SIG-M5 (cell line): ENCODE measurements around the gene ZNF24.

Source experiments
- DNase-seq: peaks from one replicate; lab custom pipeline; 2025; lab: John Stamatoyannopoulos, UW

The ZNF24 gene

GRCh38 chr18:35343936-35344735, at the start of gene ZNF24:
ZNF24 (minus strand) TSS chr18:35344420; CDS start chr18:35340650, 3,770 bp downstream.
- DNase-seq, result peak; percentile 63

- DNase-seq, result no peak
Measured at GRCh38 chr18:35393716-35394115, 49.5 kb upstream of the ZNF24 start.

GRCh38 chr18:35392375-35392774, 48.2 kb upstream of the ZNF24 start:
- DNase-seq, result no peak

GRCh38 chr18:35390951-35391700, 46.9 kb upstream of the ZNF24 start:
- no peak for DNase-seq

GRCh38 chr18:35389095-35389618, 44.9 kb upstream of the ZNF24 start:
- DNase-seq, result no peak

- no peak for DNase-seq
Measured at GRCh38 chr18:35387152-35387571, 42.9 kb upstream of the ZNF24 start.

- no peak for DNase-seq
Measured at GRCh38 chr18:35386600-35387100, 42.4 kb upstream of the ZNF24 start.

GRCh38 chr18:35383136-35383535, 38.9 kb upstream of the ZNF24 start:
- DNase-seq, result no peak

- no peak for DNase-seq
Measured at GRCh38 chr18:35379421-35379820, 35.2 kb upstream of the ZNF24 start.

- no peak for DNase-seq
Measured at GRCh38 chr18:35378574-35378896, 34.3 kb upstream of the ZNF24 start.

- DNase-seq, result no peak
Measured at GRCh38 chr18:35377875-35378573, 33.8 kb upstream of the ZNF24 start.

- DNase-seq, result no peak
Measured at GRCh38 chr18:35376742-35377695, 32.8 kb upstream of the ZNF24 start, which contains the start of gene ZNF396. ZNF396 (minus strand) TSS chr18:35377337; CDS start chr18:35374292, 3,045 bp downstream.

- no peak for DNase-seq
Measured at GRCh38 chr18:35376393-35376741, 32.1 kb upstream of the ZNF24 start.

- DNase-seq, result no peak
Measured at GRCh38 chr18:35374708-35375107, 30.5 kb upstream of the ZNF24 start.

- no peak for DNase-seq
Measured at GRCh38 chr18:35371412-35372195, 27.4 kb upstream of the ZNF24 start.

GRCh38 chr18:35369126-35369525, 24.9 kb upstream of the ZNF24 start:
- no peak for DNase-seq

GRCh38 chr18:35368595-35368994, 24.4 kb upstream of the ZNF24 start:
- DNase-seq, result no peak

- DNase-seq, result no peak
Measured at GRCh38 chr18:35362531-35362930, 18.3 kb upstream of the ZNF24 start.

- DNase-seq, result no peak
Measured at GRCh38 chr18:35361570-35362321, 17.5 kb upstream of the ZNF24 start.
